GM12891 (cell line): ENCODE results near the gene TEX48.

ENCODE experiments used
- POLR2A ChIP-seq: IDR thresholded peaks from 2 replicates; pipeline ENCODE4 v1.6.1; 2011; ENCODE audit warnings: low read depth, low read length, control low read depth
- POLR2AphosphoS5 ChIP-seq: IDR thresholded peaks from 2 replicates; pipeline ENCODE4 v1.6.1; 2011; ENCODE audit warnings: low read depth, low read length, control low read depth
- POU2F2 ChIP-seq: IDR thresholded peaks from 2 replicates; pipeline ENCODE4 v1.6.1; 2011; ENCODE audit warnings: low read depth, mild to moderate bottlenecking, control low read depth, low read length, moderate library complexity
- SPI1 ChIP-seq: IDR thresholded peaks from 2 replicates; pipeline ENCODE4 v1.6.1; 2011; ENCODE audit warnings: low read depth, low read length, control low read depth
- TAF1 ChIP-seq: IDR thresholded peaks from 2 replicates; pipeline ENCODE4 v1.6.1; 2011; ENCODE audit warnings: low read depth, low read length, control low read depth

GRCh38 chr9:114626415-114627020 is 55.5 kb downstream of the TEX48 start:
- TF ChIP-seq TAF1 (no peak), POLR2A (no peak), POLR2AphosphoS5 (no peak), SPI1 (no peak), POU2F2 (no peak)
